IMR-90 (cell line): Measurements from ENCODE around the gene TUBB2B. TPM values are rescaled to one million over a fixed set of nuclear protein-coding genes. Genes with fewer than 3 reads are reported as not detected.

Source experiments
- ATAC-seq: fragments of 200-7000 bp; cut with Tn5 transposase; 2 replicates; pipeline ENCODE4 v1.9.1; 2020; ENCODE audit warnings: low read depth, mild to moderate bottlenecking, moderate library complexity
- BruUV-seq: library from RNA; stranded (reverse); fragments of 400-500 nt; replicated peaks from 2 replicates; lab custom pipeline; 2021; lab: Mats Ljungman, UMichigan
- CTCF ChIA-PET: fragments of 300-600 bp; formaldehyde crosslinking; extraction: SDS; loops from one replicate; lab custom pipeline; 2021; ENCODE audit warnings: antibody characterized with exemption; lab: Yijun Ruan, JAX
- POLR2A ChIA-PET: fragments of 300-600 bp; sonication (Branson Sonifier 250); formaldehyde crosslinking; loops from one replicate; lab custom pipeline; 2022; ENCODE audit warnings: antibody characterized with exemption; ENCODE audit not compliant: unreplicated experiment; lab: Charles Lee
- DNase-seq: peaks from one replicate; pipeline ENCODE4 v3.0.0; 2013
- H2AFZ ChIP-seq: replicated peaks from 2 replicates; pipeline ENCODE3; 2013; ENCODE audit warnings: low read length, mild to moderate bottlenecking; ENCODE audit not compliant: poor library complexity
- H2AK5ac ChIP-seq: 2 replicates; pipeline ENCODE4 v1.6.1; 2013; ENCODE audit warnings: low read depth, low read length, inconsistent platforms
- H2AK9ac ChIP-seq: replicated peaks from 2 replicates; pipeline ENCODE3; 2013; ENCODE audit warnings: mild to moderate bottlenecking, low read depth, low read length, moderate library complexity; ENCODE audit not compliant: poor library complexity
- H2BK120ac ChIP-seq: 2 replicates; pipeline ENCODE4 v1.6.1; 2013; ENCODE audit warnings: low read depth, low read length, inconsistent platforms
- H2BK15ac ChIP-seq: 3 replicates; pipeline ENCODE4 v1.6.1; 2013; ENCODE audit warnings: low read depth, low read length, inconsistent platforms
- H2BK20ac ChIP-seq: 2 replicates; pipeline ENCODE4 v1.6.1; 2013; ENCODE audit warnings: low read depth, mild to moderate bottlenecking, inconsistent platforms, low read length, moderate library complexity
- H2BK5ac ChIP-seq: 2 replicates; pipeline ENCODE4 v1.6.1; 2013; ENCODE audit warnings: mild to moderate bottlenecking, low read depth, low read length, inconsistent platforms; ENCODE audit not compliant: poor library complexity, severe bottlenecking
- H3K14ac ChIP-seq: replicated peaks from 2 replicates; pipeline ENCODE4 v1.6.1; 2013; ENCODE audit warnings: low read depth, low read length, inconsistent platforms
- H3K18ac ChIP-seq: 2 replicates; pipeline ENCODE4 v1.6.1; 2013; ENCODE audit warnings: low read depth, low read length, control low read depth
- H3K23ac ChIP-seq: 2 replicates; pipeline ENCODE4 v1.6.1; 2013; ENCODE audit warnings: low read depth, low read length, inconsistent platforms
- H3K27ac ChIP-seq: 2 replicates; pipeline ENCODE4 v1.5.1; 2013; ENCODE audit warnings: mild to moderate bottlenecking, control low read depth, low read length; ENCODE audit not compliant: insufficient read depth
- H3K27me3 ChIP-seq: 2 replicates; pipeline ENCODE4 v1.6.1; 2013; ENCODE audit warnings: low read length; ENCODE audit not compliant: control insufficient read depth, insufficient read depth
- H3K36me3 ChIP-seq: 2 replicates; pipeline ENCODE4 v1.6.1; 2013; ENCODE audit warnings: low read length, mixed read lengths; ENCODE audit not compliant: control insufficient read depth, insufficient read depth
- H3K4ac ChIP-seq: 2 replicates; pipeline ENCODE4 v1.6.1; 2013; ENCODE audit warnings: low read depth, low read length, inconsistent platforms
- H3K4me1 ChIP-seq: 2 replicates; pipeline ENCODE4 v1.6.1; 2013; ENCODE audit warnings: low read length, mixed read lengths; ENCODE audit not compliant: control insufficient read depth, insufficient read depth
- H3K4me2 ChIP-seq: 2 replicates; pipeline ENCODE4 v1.6.1; 2013; ENCODE audit warnings: low read depth, mild to moderate bottlenecking, control low read depth, low read length, moderate library complexity
- H3K4me3 ChIP-seq: 2 replicates; pipeline ENCODE4 v1.5.1; 2013; ENCODE audit warnings: low read depth, mild to moderate bottlenecking, control low read depth, low read length, moderate library complexity; ENCODE audit not compliant: insufficient read depth
- H3K56ac ChIP-seq: 2 replicates; pipeline ENCODE4 v1.6.1; 2013; ENCODE audit warnings: low read length, inconsistent platforms; ENCODE audit not compliant: insufficient read depth; ENCODE audit errors: extremely low read depth
- H3K79me1 ChIP-seq, 2 experiments: 2 replicates each; pipeline ENCODE4 v1.6.1; 2013; ENCODE audit warnings: low read length in 2 of 2, inconsistent platforms in 1 of 2, low read depth in 1 of 2
- H3K9ac ChIP-seq: 2 replicates; pipeline ENCODE4 v1.6.1; 2013; ENCODE audit warnings: low read depth, low read length, control low read depth
- H3K9me1 ChIP-seq: 2 replicates; pipeline ENCODE4 v1.6.1; 2013; ENCODE audit warnings: low read length, inconsistent platforms; ENCODE audit not compliant: insufficient read depth
- H3K9me3 ChIP-seq: 2 replicates; pipeline ENCODE4 v1.6.1; 2013; ENCODE audit warnings: low read length; ENCODE audit not compliant: control insufficient read depth, insufficient read depth
- H4K20me1 ChIP-seq: 2 replicates; pipeline ENCODE4 v1.6.1; 2013; ENCODE audit warnings: low read length, inconsistent platforms; ENCODE audit not compliant: insufficient read depth
- H4K5ac ChIP-seq: 2 replicates; pipeline ENCODE4 v1.6.1; 2013; ENCODE audit warnings: mild to moderate bottlenecking, low read depth, low read length, control low read depth
- H4K8ac ChIP-seq, 2 experiments: 2 replicates each; pipeline ENCODE4 v1.6.1; 2013; ENCODE audit warnings: low read depth in 2 of 2, low read length in 2 of 2, control low read depth in 1 of 2, inconsistent platforms in 1 of 2
- H4K91ac ChIP-seq: 2 replicates; pipeline ENCODE4 v1.6.1; 2013; ENCODE audit warnings: low read depth, low read length, inconsistent platforms; ENCODE audit not compliant: insufficient read depth
- BHLHE40 ChIP-seq: fragments of 150-350 bp; IDR thresholded peaks from 2 replicates; pipeline ENCODE4 v1.6.1; 2016; ENCODE audit warnings: mild to moderate bottlenecking, low read depth, low read length
- MAFK ChIP-seq: IDR thresholded peaks from 2 replicates; pipeline ENCODE4 v1.6.1; 2012; ENCODE audit warnings: low read depth, low read length, improper control_type of control experiment
- MAZ ChIP-seq: IDR thresholded peaks from 2 replicates; pipeline ENCODE4 v1.6.1; 2012; ENCODE audit warnings: low read depth, mild to moderate bottlenecking, low read length, improper control_type of control experiment, moderate library complexity, borderline replicate concordance
- NFE2L2 ChIP-seq: fragments of 150-350 bp; IDR thresholded peaks from 2 replicates; pipeline ENCODE4 v1.6.1; 2016; ENCODE audit warnings: low read depth, mild to moderate bottlenecking, low read length
- RAD21 ChIP-seq: IDR thresholded peaks from 2 replicates; pipeline ENCODE4 v1.6.1; 2012; ENCODE audit warnings: low read length, improper control_type of control experiment
- RCOR1 ChIP-seq: IDR thresholded peaks from 2 replicates; pipeline ENCODE4 v1.6.1; 2012; ENCODE audit warnings: mild to moderate bottlenecking, low read length, improper control_type of control experiment; ENCODE audit not compliant: insufficient replicate concordance
- RFX5 ChIP-seq: IDR thresholded peaks from 2 replicates; pipeline ENCODE4 v1.8.0; 2012; ENCODE audit warnings: low read depth, mild to moderate bottlenecking, low read length, moderate library complexity
- WGBS, 2 experiments: methylation state at CpG; one replicate each; pipeline versions ENCODE4 v1.1.5 to v1.1.7; 2013; ENCODE audit warnings: missing lambda C conversion rate in 2 of 2; ENCODE audit not compliant: insufficient read length in 1 of 2; ENCODE audit errors: extremely low coverage in 2 of 2; 5-methylcytosine and 5-hydroxymethylcytosine counted together
- dilution Hi-C: fragments of 300-500 bp; cut with HindIII; formaldehyde crosslinking; loops from one replicate; pipeline ENCODE4 v1.14.3; 2018; ENCODE audit warnings: low sequenced_read_pairs; ENCODE audit not compliant: unreplicated experiment
- in situ Hi-C: fragments of 300-500 bp; cut with MboI; formaldehyde crosslinking; loops from 3 replicates; pipeline ENCODE4 v1.14.3; 2019; ENCODE audit warnings: low sequenced_read_pairs, inconsistent platforms, mixed read lengths
- intact Hi-C: fragments of 100-400 bp; cut with micrococcal nuclease; formaldehyde crosslinking; loops from 2 replicates; pipeline ENCODE4 v1.10.0; 2022
- polyA plus RNA-seq, 3 experiments: library from polyadenylated mRNA; depleted of rRNA; stranded (reverse); fragments of >200 nt; gene quantifications; 2 replicates each; pipeline ENCODE4 v1.2.3, GENCODE V29; 2012; ENCODE audit warnings: low replicate concordance in 1 of 3
- total RNA-seq: library from RNA; depleted of rRNA; stranded (reverse); fragments of >200 nt; gene quantifications from 2 replicates; pipeline ENCODE4 v1.2.3, GENCODE V29; 2012

The TUBB2B gene
- total and polyA plus RNA-seq, 2 of the 4 experiments (the other 2 are of a cell fraction): 13.6 to 21.1 TPM

- TF ChIP-seq MAFK: no peak
These were observed 33.5 kb upstream of the TUBB2B start (continued) for GRCh38 chr6:3260772-3261517.

GRCh38 chr6:3260296-3260695, 32.8 kb upstream of the TUBB2B start:
- Histone ChIP-seq H3K79me1 (peaks cover 33 to 57% of the 10 kb centered on the region in 2 experiments; a peak in 3 of 4 replicates), H2AK5ac (no peak overlapping the region; the same call in 1 of the 2 replicates), H3K27ac (no peak overlapping the region), H3K9me3 (no peaks in the 10 kb centered on the region), H3K14ac (no peak overlapping the region), H3K27me3 (peaks cover 1% of the 10 kb centered on the region; the same call in 1 of the 2 replicates), H3K56ac (no peak overlapping the region), H2AK9ac (no peak overlapping the region), H3K4me1 (peaks cover 5% of the 10 kb centered on the region; the same call in 1 of the 2 replicates), H3K4ac (no peak overlapping the region), H3K4me2 (no peak overlapping the region), H3K18ac (no peak overlapping the region), H3K9me1 (peaks cover 5% of the 10 kb centered on the region; the same call in 1 of the 2 replicates), H2BK15ac (no peak overlapping the region), H4K20me1 (peaks cover 31% of the 10 kb centered on the region), H2BK20ac (no peak overlapping the region), H2BK120ac (no peak overlapping the region), H4K8ac (no peak overlapping the region), H4K5ac (no peak overlapping the region), H4K91ac (no peak overlapping the region), H3K36me3 (peaks cover 11% of the 10 kb centered on the region), H2BK5ac (no peak overlapping the region), H3K9ac (0 out of 2 replicates have a peak overlapping the region, but pooled peaks have one; percentile 9), H3K4me3 (no peak overlapping the region), H3K23ac (no peak overlapping the region), H2AFZ (no peak overlapping the region)
- dilution Hi-C loops (no loop called here), intact Hi-C loops (no loop called here), in situ Hi-C loops (no loop called here)
- ATAC-seq (no peak), DNase-seq (no peak)
- no peak for TF ChIP-seq BHLHE40
- TF ChIP-seq RAD21: no peak
- no peak for TF ChIP-seq NFE2L2
- TF ChIP-seq RFX5: no peak
- no peak for TF ChIP-seq RCOR1
- TF ChIP-seq MAZ: no peak
- no CpG with 5 or more reads among the region's 14 CpGs for WGBS, 2 experiments
- ChIA-PET CTCF (interaction anchor here (1.0 kb wide), 2 partner anchors 9 to 25 kb away, joined by 3 read pairs; no protein-coding TSS in a partner anchor), POLR2A (no interaction called here)
- BruUV-seq: no TSS peak
